Thymus (tissue), 11 donors: Measurements from ENCODE around the gene EGFL8. TPM values are rescaled to one million over a fixed set of nuclear protein-coding genes. Genes with fewer than 3 reads are reported as not detected.

ENCODE experiments used
- DNase-seq, 9 donors: peaks; one replicate each; pipeline ENCODE4 v3.0.0-alpha.2; 2013; ENCODE audit warnings: low spot score in 9 of 9, low read depth in 6 of 9, missing footprints in 1 of 9
- H3K27ac ChIP-seq, 2 donors: one replicate each; pipeline ENCODE4 v1.5.1; 2013; ENCODE audit warnings: control low read depth in 1 of 2, low read depth in 1 of 2, low read length in 1 of 2, mild to moderate bottlenecking in 1 of 2, moderate library complexity in 1 of 2
- H3K27me3 ChIP-seq, 2 donors: one replicate each; pipeline ENCODE4 v1.5.1; 2013; ENCODE audit warnings: low read length in 1 of 2; ENCODE audit not compliant: control insufficient read depth in 2 of 2, insufficient read depth in 1 of 2
- H3K36me3 ChIP-seq, 2 donors: one replicate each; pipeline ENCODE4 v1.5.1; 2013; ENCODE audit warnings: low read length in 1 of 2, mild to moderate bottlenecking in 1 of 2, moderate library complexity in 1 of 2; ENCODE audit not compliant: control insufficient read depth in 2 of 2, insufficient read depth in 2 of 2
- H3K4me1 ChIP-seq, 2 donors: one replicate each; pipeline ENCODE4 v1.5.1; 2013; ENCODE audit warnings: low read length in 2 of 2; ENCODE audit not compliant: control insufficient read depth in 2 of 2, insufficient read depth in 2 of 2
- H3K4me3 ChIP-seq, 2 donors: one replicate each; pipeline ENCODE4 v1.5.1; 2013; ENCODE audit warnings: low read length in 2 of 2, control low read depth in 1 of 2, mild to moderate bottlenecking in 1 of 2
- H3K9me3 ChIP-seq, 2 donors: one replicate each; pipeline ENCODE4 v1.5.1; 2013; ENCODE audit warnings: low read length in 1 of 2, mild to moderate bottlenecking in 1 of 2; ENCODE audit not compliant: control insufficient read depth in 2 of 2, insufficient read depth in 1 of 2
- WGBS: extraction: QIAGEN DNeasy Blood & Tissue Kit; methylation state at CpG from one replicate; pipeline ENCODE4 v1.1.7; 2013; 5-methylcytosine and 5-hydroxymethylcytosine counted together
- polyA plus RNA-seq: library from polyadenylated mRNA; stranded (reverse); fragments of 200-250 nt; gene quantifications from one replicate; pipeline ENCODE4 v1.2.3, GENCODE V29; 2013
- total RNA-seq: library from RNA; stranded (reverse); fragments of 120-200 nt; gene quantifications from one replicate; pipeline ENCODE4 v1.2.4, GENCODE V29; 2013
- donor health status: healthy.

The EGFL8 gene
- total and polyA plus RNA-seq, 2 donors, result 10.5 to 31.9 TPM

DNA sequence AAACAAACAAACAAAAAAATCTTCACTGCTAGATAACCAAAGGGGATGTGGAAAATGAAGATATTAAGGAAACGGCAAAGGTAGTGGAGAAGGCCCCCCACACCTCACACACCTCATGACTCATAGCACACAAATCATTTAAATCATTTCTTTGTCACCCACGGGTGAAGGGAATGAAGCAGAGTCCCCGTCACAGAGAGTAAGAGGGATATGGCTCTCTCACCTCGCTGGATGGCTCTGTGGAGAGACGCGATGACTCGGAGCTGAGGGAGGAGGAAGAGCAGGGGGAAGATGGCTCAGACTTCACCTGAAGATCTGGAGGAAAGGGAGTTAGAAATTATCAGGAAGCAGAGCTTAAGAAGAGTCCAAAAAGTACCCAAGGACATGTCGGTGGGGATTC lies 37.5 kb upstream of the EGFL8 start:
- H3K36me3 ChIP-seq, result peaks cover 27 to 41% of the 10 kb centered on the region in 2 donors
- DNase-seq, result no peak
- no peaks in the 10 kb centered on the region for H3K9me3 ChIP-seq
- peaks cover 0 to 3% of the 10 kb centered on the region in 2 donors for H3K27me3 ChIP-seq
- H3K27ac ChIP-seq, result no peak overlapping the region
- 90% methylated on average over 8 of the region's 8 CpGs for WGBS
- peaks cover 21 to 29% of the 10 kb centered on the region in 2 donors for H3K4me1 ChIP-seq
- H3K4me3 ChIP-seq, result peak overlapping the region; percentile 65 to 99

DNA sequence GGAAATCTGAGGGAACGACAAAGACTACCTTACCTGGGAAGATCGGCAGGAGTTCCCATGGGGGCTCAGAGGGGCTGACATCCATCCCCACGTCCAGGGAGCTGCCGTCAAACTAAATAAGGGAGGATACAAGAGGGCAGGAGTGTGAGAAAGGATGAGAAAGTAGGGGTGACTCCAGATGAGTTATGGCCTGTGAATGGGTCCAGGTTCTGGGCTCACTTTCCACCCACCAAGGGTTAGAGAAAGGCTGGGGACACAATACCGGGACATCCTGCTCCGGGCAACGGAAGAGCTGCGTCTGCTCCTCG lies 37.0 kb upstream of the EGFL8 start:
- H3K4me3 ChIP-seq, result peak overlapping the region; percentile 65 to 99
- peaks cover 0 to 3% of the 10 kb centered on the region in 2 donors for H3K27me3 ChIP-seq
- peaks cover 25 to 36% of the 10 kb centered on the region in 2 donors for H3K36me3 ChIP-seq
- H3K4me1 ChIP-seq, result peaks cover 21 to 29% of the 10 kb centered on the region in 2 donors
- H3K9me3 ChIP-seq, result no peaks in the 10 kb centered on the region
- DNase-seq, result no peak
- peak overlapping the region; percentile 25 to 90 for H3K27ac ChIP-seq
- 20% methylated on average over 9 of the region's 9 CpGs for WGBS

DNA sequence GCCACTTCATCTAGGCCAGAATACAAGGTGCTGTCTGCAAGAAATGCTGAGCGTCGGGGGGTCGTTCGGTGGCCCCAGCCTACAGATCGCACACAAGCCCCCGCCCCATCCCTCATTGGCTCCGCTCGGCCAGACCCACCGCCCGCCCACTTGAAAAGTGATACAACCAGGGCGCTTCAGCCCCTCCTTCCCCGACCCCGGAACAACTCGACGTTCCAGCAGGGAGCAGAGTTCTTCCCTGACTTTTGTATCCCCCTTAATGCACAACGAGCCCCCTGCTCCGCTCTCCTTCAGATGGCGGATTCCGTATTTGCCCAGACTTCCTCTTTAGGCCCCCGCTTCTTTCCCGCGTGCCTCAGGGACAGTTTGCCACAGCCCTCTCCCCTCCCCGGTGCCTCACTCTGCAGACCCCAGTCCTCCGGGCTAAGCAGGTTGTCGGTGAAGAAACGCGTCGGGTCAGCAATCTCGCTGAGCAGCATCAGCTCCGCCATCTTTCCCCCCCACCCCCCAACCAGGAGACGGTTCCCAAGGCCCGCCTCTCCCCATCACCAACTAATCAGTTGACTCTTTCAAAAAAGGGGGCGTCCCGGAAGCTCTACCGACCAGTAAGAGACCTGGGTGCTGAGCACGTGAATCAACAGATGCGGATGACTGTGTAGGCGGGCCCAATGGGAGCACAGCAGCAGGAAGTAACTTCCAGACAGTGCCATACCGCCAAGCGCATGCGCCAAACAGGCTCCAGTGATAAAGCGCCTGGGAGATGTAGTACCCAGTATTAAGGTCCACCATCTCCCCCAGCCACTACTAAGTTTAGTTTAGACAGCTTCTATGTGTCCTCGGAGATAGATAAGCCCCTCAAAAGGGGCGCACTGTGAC lies 36.4 kb upstream of the EGFL8 start, which contains the start of gene ATF6B:
Gene ATF6B (minus strand): TSS at position 530 of the 876 bp plus-strand sequence. CDS start 39 bp downstream, at position 491.
- Histone ChIP-seq H3K4me3 (peak within 1 kb of the TSS; percentile 65 to 99), H3K36me3 (peaks cover 20 to 36% of the 10 kb centered on the region in 2 donors), H3K4me1 (peaks cover 21 to 29% of the 10 kb centered on the region in 2 donors), H3K27me3 (peaks cover 0 to 3% of the 10 kb centered on the region in 2 donors), H3K27ac (peak within 1 kb of the TSS; percentile 80 to 90), H3K9me3 (no peaks in the 10 kb centered on the region)
- under 1% methylated on average over 44 of the region's 44 CpGs for WGBS
- DNase-seq, result peak; percentile 92 to 99 (median 98)

DNA sequence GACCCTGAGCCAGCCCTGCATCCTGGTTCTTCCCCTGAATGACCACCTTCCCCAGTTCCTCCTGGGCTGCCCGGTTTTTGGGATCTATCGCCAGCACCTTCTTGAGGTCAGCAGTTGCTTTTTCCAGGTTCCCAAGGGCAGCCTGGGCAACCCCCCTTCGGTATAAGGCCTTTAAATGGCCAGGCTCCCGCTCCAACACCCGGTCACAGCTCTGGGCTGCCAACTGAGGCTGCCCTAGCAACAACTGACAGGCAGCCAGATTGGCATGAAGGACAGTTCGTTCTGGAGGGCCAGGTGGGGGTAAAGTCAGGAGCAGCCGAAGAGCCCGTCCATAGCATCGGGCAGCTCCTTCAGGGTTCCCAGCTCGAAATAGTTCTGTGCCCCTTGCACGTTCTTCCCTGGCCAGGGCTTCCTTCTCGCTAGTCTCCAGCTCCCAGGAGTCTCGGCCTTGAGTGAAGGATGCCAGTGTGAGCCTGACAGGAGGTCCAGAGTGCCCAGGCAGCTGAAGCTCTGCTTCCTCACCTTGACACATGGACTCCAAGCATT lies 35.6 kb upstream of the EGFL8 start:
- H3K27ac ChIP-seq, result peak overlapping the region in 1 of 2 donors; percentile 74
- peaks cover 21 to 29% of the 10 kb centered on the region in 2 donors for H3K4me1 ChIP-seq
- WGBS, result 95% methylated on average over 13 of the region's 13 CpGs

GRCh38 chr6:32129297-32130088 lies 34.9 kb upstream of the EGFL8 start:
- H3K27me3 ChIP-seq, result peaks cover 0 to 11% of the 10 kb centered on the region in 2 donors
- H3K4me3 ChIP-seq, result peak overlapping the region; percentile 63 to 69
- peaks cover 21 to 29% of the 10 kb centered on the region in 2 donors for H3K4me1 ChIP-seq
- no peaks in the 10 kb centered on the region for H3K9me3 ChIP-seq
- DNase-seq, result no peak
- WGBS, result 47% methylated on average over 22 of the region's 22 CpGs
- peaks cover 10 to 22% of the 10 kb centered on the region in 2 donors for H3K36me3 ChIP-seq
- H3K27ac ChIP-seq, result peak overlapping the region; percentile 59 to 84

More for the DNA sequence above, 35.6 kb upstream of the EGFL8 start:
- Histone ChIP-seq H3K27me3 (peaks cover 0 to 7% of the 10 kb centered on the region in 2 donors), H3K9me3 (no peaks in the 10 kb centered on the region), H3K4me3 (peak overlapping the region in 1 of 2 donors; percentile 63), H3K36me3 (peaks cover 17 to 28% of the 10 kb centered on the region in 2 donors)
- DNase-seq, result no peak

GRCh38 chr6:32131439-32131948 lies 32.9 kb upstream of the EGFL8 start:
- Histone ChIP-seq H3K27me3 (peaks cover 0 to 20% of the 10 kb centered on the region in 2 donors), H3K27ac (no peak overlapping the region), H3K36me3 (peaks cover 0 to 4% of the 10 kb centered on the region in 2 donors), H3K4me1 (peaks cover 21 to 29% of the 10 kb centered on the region in 2 donors), H3K9me3 (no peaks in the 10 kb centered on the region), H3K4me3 (no peak overlapping the region)
- WGBS, result 97% methylated on average over 14 of the region's 14 CpGs
- DNase-seq, result no peak

DNA sequence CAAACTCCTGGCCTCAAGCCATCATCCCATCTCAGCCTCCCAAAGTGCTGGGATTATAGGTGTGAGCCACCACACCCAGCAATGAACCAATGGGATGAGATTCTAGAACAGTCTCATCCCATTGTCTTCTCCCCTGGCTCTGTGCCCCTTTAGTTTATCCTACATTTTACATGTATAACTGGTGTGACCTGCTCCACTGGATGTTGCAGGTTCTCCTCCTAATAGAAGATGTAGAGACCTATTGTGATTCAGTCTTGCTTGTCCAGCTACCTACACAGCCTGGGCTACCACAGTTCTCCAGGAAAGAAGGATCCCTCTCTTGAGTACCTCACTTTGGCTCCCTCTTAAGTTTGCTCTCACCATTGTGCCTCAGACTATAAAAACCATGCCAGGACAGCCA lies 32.3 kb upstream of the EGFL8 start:
- no peaks in the 10 kb centered on the region for H3K36me3 ChIP-seq
- H3K4me1 ChIP-seq, result peaks cover 17 to 25% of the 10 kb centered on the region in 2 donors
- no peak overlapping the region for H3K27ac ChIP-seq
- H3K9me3 ChIP-seq, result no peaks in the 10 kb centered on the region
- H3K4me3 ChIP-seq, result no peak overlapping the region
- no peak for DNase-seq
- peaks cover 0 to 24% of the 10 kb centered on the region in 2 donors for H3K27me3 ChIP-seq

GRCh38 chr6:32133786-32134185 lies 30.6 kb upstream of the EGFL8 start:
- 94% methylated on average over 4 of the region's 4 CpGs for WGBS

More at GRCh38 chr6:32133786-32134185, 30.6 kb upstream of the EGFL8 start:
- H3K27me3 ChIP-seq, result peaks cover 0 to 31% of the 10 kb centered on the region in 2 donors
- peaks cover 9 to 14% of the 10 kb centered on the region in 2 donors for H3K4me1 ChIP-seq
- no peak for DNase-seq
- no peak overlapping the region for H3K27ac ChIP-seq
- H3K4me3 ChIP-seq, result no peak overlapping the region
- no peaks in the 10 kb centered on the region for H3K36me3 ChIP-seq
- H3K9me3 ChIP-seq, result no peaks in the 10 kb centered on the region
